NCI-H1092 treated with DMSO at 0.1 percent for 48 hours (cell line): ENCODE measurements around the gene COL13A1.
A peak's percentile ranks its signal among the peaks of the same experiment; 100 is the strongest.

Source experiments
- DNase-seq: peaks from one replicate; lab custom pipeline; 2025; lab: John Stamatoyannopoulos, UW

COL13A1 gene

GRCh38 chr10:69949770-69950169 is 148.1 kb downstream of the COL13A1 start:
- no peak for DNase-seq

- DNase-seq: no peak
Observed at GRCh38 chr10:69951658-69952057, 150.0 kb downstream of the COL13A1 start.

GRCh38 chr10:69952069-69952800 is 150.5 kb downstream of the COL13A1 start:
- DNase-seq: no peak

GRCh38 chr10:69952821-69953221 is 151.1 kb downstream of the COL13A1 start:
- DNase-seq: no peak

GRCh38 chr10:69953851-69954250 is 152.1 kb downstream of the COL13A1 start:
- DNase-seq: no peak

GRCh38 chr10:69955211-69955805 is 153.6 kb downstream of the COL13A1 start:
- DNase-seq: no peak

GRCh38 chr10:69955897-69956740 is 154.4 kb downstream of the COL13A1 start:
- DNase-seq: no peak

GRCh38 chr10:69956741-69957230 is 155.1 kb downstream of the COL13A1 start:
- DNase-seq: no peak

GRCh38 chr10:69957241-69957885 is 155.7 kb downstream of the COL13A1 start:
- DNase-seq: no peak

GRCh38 chr10:69957886-69958555 is 156.3 kb downstream of the COL13A1 start:
- DNase-seq: peak; percentile 28

- no peak for DNase-seq
Observed at GRCh38 chr10:69958556-69958902, 156.8 kb downstream of the COL13A1 start.

GRCh38 chr10:69959911-69960310 is 158.2 kb downstream of the COL13A1 start:
- DNase-seq: no peak

- no peak for DNase-seq
Observed at GRCh38 chr10:69960606-69960987, 158.9 kb downstream of the COL13A1 start.

GRCh38 chr10:69960988-69961880 is 159.5 kb downstream of the COL13A1 start:
- peak; percentile 17 for DNase-seq

- no peak for DNase-seq
Observed at GRCh38 chr10:69961881-69962745, 160.4 kb downstream of the COL13A1 start.

- DNase-seq: no peak
Observed at GRCh38 chr10:69962746-69963135, 161.0 kb downstream of the COL13A1 start.

GRCh38 chr10:69963178-69963834 is 161.6 kb downstream of the COL13A1 start:
- no peak for DNase-seq

- no peak for DNase-seq
Observed at GRCh38 chr10:69963835-69964710, 162.4 kb downstream of the COL13A1 start.
